Liver (tissue), 9 donors: ENCODE results near the gene PAXIP1. TPM values are rescaled to one million over a fixed set of nuclear protein-coding genes. Genes with fewer than 3 reads are reported as not detected.

Experiments used
- DNase-seq: peaks from one replicate; pipeline ENCODE4 v3.0.0-alpha.2; 2017; ENCODE audit warnings: low spot score
- H3K27ac ChIP-seq, 2 donors: one replicate each; pipeline ENCODE4 v1.7.0; 2013; ENCODE audit warnings: inconsistent platforms in 2 of 2, low read length in 2 of 2, control low read depth in 1 of 2, low read depth in 1 of 2, mild to moderate bottlenecking in 1 of 2
- H3K27me3 ChIP-seq, 4 donors: one replicate each; pipeline versions ENCODE4 v1.6.1 to v1.7.0; 2013; ENCODE audit warnings: low read length in 3 of 4, inconsistent platforms in 1 of 4, mild to moderate bottlenecking in 1 of 4, moderate library complexity in 1 of 4; ENCODE audit not compliant: control insufficient read depth in 4 of 4, insufficient read depth in 4 of 4
- H3K36me3 ChIP-seq, 4 donors: one replicate each; pipeline versions ENCODE4 v1.6.1 to v1.7.0; 2013; ENCODE audit warnings: low read length in 3 of 4, mild to moderate bottlenecking in 3 of 4, low read depth in 1 of 4, moderate library complexity in 1 of 4; ENCODE audit not compliant: control insufficient read depth in 4 of 4, insufficient read depth in 3 of 4
- H3K4me1 ChIP-seq, 4 donors: one replicate each; pipeline versions ENCODE4 v1.6.1 to v1.7.0; 2013; ENCODE audit warnings: low read length in 3 of 4, mild to moderate bottlenecking in 3 of 4, moderate library complexity in 1 of 4; ENCODE audit not compliant: control insufficient read depth in 4 of 4, insufficient read depth in 4 of 4
- H3K4me3 ChIP-seq, 3 donors: one replicate each; pipeline versions ENCODE4 v1.6.1 to v1.7.0; 2013; ENCODE audit warnings: low read length in 3 of 3, control low read depth in 1 of 3, low read depth in 1 of 3, mild to moderate bottlenecking in 1 of 3
- H3K9ac ChIP-seq, 2 donors: one replicate each; pipeline ENCODE4 v1.7.0; 2013; ENCODE audit warnings: low read length in 2 of 2, mild to moderate bottlenecking in 2 of 2, moderate library complexity in 2 of 2, control low read depth in 1 of 2, low read depth in 1 of 2
- H3K9me3 ChIP-seq, 4 donors: one replicate each; pipeline versions ENCODE4 v1.6.1 to v1.7.0; 2013; ENCODE audit warnings: low read length in 3 of 4; ENCODE audit not compliant: control insufficient read depth in 4 of 4
- FOXA2 ChIP-seq: IDR thresholded peaks from 2 replicates; pipeline ENCODE4 v1.6.1; 2016; ENCODE audit warnings: antibody characterized with exemption
- HNF4A ChIP-seq, 2 donors: conservative IDR thresholded peaks; 2 replicates each; pipeline ENCODE4 v1.6.1; 2016; ENCODE audit warnings: antibody characterized with exemption in 2 of 2, mild to moderate bottlenecking in 2 of 2
- RAD21 ChIP-seq, 2 donors: IDR thresholded peaks; 2 replicates each; pipeline ENCODE4 v1.6.1; 2016; ENCODE audit warnings: antibody characterized with exemption in 2 of 2, mild to moderate bottlenecking in 2 of 2
- TAF1 ChIP-seq: conservative IDR thresholded peaks from 2 replicates; pipeline ENCODE4 v1.6.1; 2016; ENCODE audit warnings: antibody characterized with exemption, mild to moderate bottlenecking
- YY1 ChIP-seq: IDR thresholded peaks from 2 replicates; pipeline ENCODE4 v1.6.1; 2016; ENCODE audit warnings: antibody characterized with exemption, mild to moderate bottlenecking
- WGBS: extraction: QIAGEN DNeasy Blood & Tissue Kit; methylation state at CpG from one replicate; pipeline ENCODE4 v1.1.7; 2013; 5-methylcytosine and 5-hydroxymethylcytosine counted together
- polyA plus RNA-seq, 2 donors: library from polyadenylated mRNA; stranded (reverse) in 1 of 2; unstranded in 1 of 2; fragments of 200-250 nt in 1 of 2; fragments of >200 nt in 1 of 2; fragmentation: Nextera tagmentation in 1 of 2; extraction: Ambion mirVana in 1 of 2; gene quantifications; one replicate each; pipeline versions ENCODE4 v1.2.1 to v1.2.3, GENCODE V29; 2013 to 2015
- total RNA-seq, 2 donors: library from RNA; depleted of rRNA; stranded (reverse); fragments of >200 nt; gene quantifications; one replicate each; pipeline ENCODE4 v1.2.3, GENCODE V29; 2014
- TF ChIP-seq, protein P1 (sequence below): IDR thresholded peaks from 2 replicates; pipeline ENCODE4 v1.6.1; 2016; ENCODE audit warnings: antibody characterized with exemption
- TF ChIP-seq, protein P2 (sequence below): IDR thresholded peaks from 2 replicates; pipeline ENCODE4 v1.6.1; 2016; ENCODE audit warnings: antibody characterized with exemption
- TF ChIP-seq, protein P3 (sequence below): fragments of 150-350 bp; IDR thresholded peaks from 2 replicates; pipeline ENCODE4 v1.5.1; 2017; ENCODE audit warnings: improper control_type of control experiment, low read depth, low read length; ENCODE audit not compliant: missing input control
- TF ChIP-seq, protein P4 (sequence below): IDR thresholded peaks from 2 replicates; pipeline ENCODE4 v1.6.1; 2016; ENCODE audit warnings: antibody characterized with exemption, mild to moderate bottlenecking
- donor health status: healthy.
- donor health status: healthy.
- donor health status: healthy.
- donor health status: healthy.
- donor health status: healthy.

PAXIP1 gene
- total and polyA plus RNA-seq, 4 donors: 2.0 to 10.1 (median 5.8) TPM

DNA sequence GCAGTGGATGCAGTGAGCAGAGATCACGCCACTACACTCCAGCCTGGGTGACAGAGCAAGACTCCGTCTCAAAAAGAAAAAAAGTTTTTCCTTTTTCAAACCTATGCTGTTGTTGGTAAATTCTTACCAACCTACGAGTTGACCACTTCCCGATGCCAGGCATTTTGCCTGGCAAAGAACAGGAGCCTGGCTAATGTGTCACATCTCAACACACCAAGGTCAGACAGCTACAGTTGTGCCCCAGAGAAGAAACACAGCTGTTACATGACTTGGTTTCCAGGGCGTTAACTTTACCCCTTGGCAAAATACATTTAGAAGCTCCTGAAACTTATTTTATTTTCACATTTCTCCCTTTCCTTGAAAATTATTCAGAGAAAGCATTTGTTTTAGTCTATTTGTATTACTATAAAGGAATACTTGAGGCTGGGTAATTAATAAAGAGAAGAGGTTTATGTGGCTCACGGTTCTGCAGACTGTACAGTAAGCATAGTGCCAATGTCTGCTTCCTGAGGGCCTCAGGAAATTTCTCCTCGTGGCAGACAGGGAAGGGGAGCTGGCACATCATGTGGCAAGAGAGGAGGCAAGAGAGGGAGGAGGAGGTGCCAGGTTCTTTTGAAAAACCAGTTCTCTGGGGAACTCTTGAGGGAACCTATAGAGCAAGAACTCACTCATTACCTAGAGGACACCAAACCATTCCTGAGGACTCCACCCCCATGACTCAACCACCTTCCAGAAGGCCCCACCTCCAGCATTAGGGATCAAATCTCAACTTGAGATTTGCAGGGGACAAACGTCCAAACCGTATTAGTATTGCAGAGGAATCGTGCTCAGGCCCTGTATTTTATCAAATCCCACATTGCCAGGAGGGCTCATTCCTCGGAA is 83.3 kb downstream of the PAXIP1 start:
- Histone ChIP-seq H3K9me3 (no peaks in the 10 kb centered on the region), H3K36me3 (no peaks in the 10 kb centered on the region), H3K9ac (no peak overlapping the region), H3K27ac (no peak overlapping the region), H3K4me1 (no peaks in the 10 kb centered on the region), H3K27me3 (no peaks in the 10 kb centered on the region), H3K4me3 (no peak overlapping the region)
- no peak for DNase-seq
- TF ChIP-seq, protein P1, sequence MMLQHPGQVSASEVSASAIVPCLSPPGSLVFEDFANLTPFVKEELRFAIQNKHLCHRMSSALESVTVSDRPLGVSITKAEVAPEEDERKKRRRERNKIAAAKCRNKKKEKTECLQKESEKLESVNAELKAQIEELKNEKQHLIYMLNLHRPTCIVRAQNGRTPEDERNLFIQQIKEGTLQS: no peak
- TF ChIP-seq, protein P2, sequence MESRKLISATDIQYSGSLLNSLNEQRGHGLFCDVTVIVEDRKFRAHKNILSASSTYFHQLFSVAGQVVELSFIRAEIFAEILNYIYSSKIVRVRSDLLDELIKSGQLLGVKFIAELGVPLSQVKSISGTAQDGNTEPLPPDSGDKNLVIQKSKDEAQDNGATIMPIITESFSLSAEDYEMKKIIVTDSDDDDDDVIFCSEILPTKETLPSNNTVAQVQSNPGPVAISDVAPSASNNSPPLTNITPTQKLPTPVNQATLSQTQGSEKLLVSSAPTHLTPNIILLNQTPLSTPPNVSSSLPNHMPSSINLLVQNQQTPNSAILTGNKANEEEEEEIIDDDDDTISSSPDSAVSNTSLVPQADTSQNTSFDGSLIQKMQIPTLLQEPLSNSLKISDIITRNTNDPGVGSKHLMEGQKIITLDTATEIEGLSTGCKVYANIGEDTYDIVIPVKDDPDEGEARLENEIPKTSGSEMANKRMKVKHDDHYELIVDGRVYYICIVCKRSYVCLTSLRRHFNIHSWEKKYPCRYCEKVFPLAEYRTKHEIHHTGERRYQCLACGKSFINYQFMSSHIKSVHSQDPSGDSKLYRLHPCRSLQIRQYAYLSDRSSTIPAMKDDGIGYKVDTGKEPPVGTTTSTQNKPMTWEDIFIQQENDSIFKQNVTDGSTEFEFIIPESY: no peak
- TF ChIP-seq, protein P3, sequence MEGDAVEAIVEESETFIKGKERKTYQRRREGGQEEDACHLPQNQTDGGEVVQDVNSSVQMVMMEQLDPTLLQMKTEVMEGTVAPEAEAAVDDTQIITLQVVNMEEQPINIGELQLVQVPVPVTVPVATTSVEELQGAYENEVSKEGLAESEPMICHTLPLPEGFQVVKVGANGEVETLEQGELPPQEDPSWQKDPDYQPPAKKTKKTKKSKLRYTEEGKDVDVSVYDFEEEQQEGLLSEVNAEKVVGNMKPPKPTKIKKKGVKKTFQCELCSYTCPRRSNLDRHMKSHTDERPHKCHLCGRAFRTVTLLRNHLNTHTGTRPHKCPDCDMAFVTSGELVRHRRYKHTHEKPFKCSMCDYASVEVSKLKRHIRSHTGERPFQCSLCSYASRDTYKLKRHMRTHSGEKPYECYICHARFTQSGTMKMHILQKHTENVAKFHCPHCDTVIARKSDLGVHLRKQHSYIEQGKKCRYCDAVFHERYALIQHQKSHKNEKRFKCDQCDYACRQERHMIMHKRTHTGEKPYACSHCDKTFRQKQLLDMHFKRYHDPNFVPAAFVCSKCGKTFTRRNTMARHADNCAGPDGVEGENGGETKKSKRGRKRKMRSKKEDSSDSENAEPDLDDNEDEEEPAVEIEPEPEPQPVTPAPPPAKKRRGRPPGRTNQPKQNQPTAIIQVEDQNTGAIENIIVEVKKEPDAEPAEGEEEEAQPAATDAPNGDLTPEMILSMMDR: no peak
- TF ChIP-seq FOXA2: no peak
- no peak for TF ChIP-seq RAD21 (IDR thresholded peaks at IDR 0.05)
- WGBS: 75% methylated on average over 11 of the region's 11 CpGs

DNA sequence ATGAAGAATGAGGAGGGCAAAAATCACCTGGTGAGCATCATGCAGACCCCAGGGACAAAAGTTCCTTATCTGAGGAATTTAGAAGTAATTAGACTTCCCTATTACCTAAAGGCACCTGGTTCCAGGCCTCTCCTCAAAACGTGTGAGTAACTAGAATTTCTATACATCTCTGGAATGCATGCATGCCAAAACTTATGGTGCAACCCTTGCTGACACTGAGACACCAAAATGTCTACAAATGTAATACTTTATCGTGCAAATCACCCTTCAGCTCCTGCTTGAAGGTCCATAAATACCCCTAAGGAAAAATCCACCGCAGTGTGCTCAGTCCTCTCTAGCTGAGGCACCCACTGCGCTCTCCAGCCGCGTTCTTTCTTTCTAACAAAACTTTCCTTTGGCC is 84.2 kb downstream of the PAXIP1 start:
- no peak overlapping the region for H3K4me3 ChIP-seq
- H3K27me3 ChIP-seq: no peaks in the 10 kb centered on the region
- no peak overlapping the region for H3K9ac ChIP-seq
- DNase-seq: no peak
- WGBS: 76% methylated on average over 6 of the region's 6 CpGs
- peaks cover 1 to 5% (median 4%) of the 10 kb centered on the region in 4 donors for H3K4me1 ChIP-seq
- no peak overlapping the region for H3K27ac ChIP-seq
- no peaks in the 10 kb centered on the region for H3K36me3 ChIP-seq
- TF ChIP-seq, protein P4, sequence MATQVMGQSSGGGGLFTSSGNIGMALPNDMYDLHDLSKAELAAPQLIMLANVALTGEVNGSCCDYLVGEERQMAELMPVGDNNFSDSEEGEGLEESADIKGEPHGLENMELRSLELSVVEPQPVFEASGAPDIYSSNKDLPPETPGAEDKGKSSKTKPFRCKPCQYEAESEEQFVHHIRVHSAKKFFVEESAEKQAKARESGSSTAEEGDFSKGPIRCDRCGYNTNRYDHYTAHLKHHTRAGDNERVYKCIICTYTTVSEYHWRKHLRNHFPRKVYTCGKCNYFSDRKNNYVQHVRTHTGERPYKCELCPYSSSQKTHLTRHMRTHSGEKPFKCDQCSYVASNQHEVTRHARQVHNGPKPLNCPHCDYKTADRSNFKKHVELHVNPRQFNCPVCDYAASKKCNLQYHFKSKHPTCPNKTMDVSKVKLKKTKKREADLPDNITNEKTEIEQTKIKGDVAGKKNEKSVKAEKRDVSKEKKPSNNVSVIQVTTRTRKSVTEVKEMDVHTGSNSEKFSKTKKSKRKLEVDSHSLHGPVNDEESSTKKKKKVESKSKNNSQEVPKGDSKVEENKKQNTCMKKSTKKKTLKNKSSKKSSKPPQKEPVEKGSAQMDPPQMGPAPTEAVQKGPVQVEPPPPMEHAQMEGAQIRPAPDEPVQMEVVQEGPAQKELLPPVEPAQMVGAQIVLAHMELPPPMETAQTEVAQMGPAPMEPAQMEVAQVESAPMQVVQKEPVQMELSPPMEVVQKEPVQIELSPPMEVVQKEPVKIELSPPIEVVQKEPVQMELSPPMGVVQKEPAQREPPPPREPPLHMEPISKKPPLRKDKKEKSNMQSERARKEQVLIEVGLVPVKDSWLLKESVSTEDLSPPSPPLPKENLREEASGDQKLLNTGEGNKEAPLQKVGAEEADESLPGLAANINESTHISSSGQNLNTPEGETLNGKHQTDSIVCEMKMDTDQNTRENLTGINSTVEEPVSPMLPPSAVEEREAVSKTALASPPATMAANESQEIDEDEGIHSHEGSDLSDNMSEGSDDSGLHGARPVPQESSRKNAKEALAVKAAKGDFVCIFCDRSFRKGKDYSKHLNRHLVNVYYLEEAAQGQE: no peak
- TF ChIP-seq YY1: no peak
- no peaks in the 10 kb centered on the region for H3K9me3 ChIP-seq

DNA sequence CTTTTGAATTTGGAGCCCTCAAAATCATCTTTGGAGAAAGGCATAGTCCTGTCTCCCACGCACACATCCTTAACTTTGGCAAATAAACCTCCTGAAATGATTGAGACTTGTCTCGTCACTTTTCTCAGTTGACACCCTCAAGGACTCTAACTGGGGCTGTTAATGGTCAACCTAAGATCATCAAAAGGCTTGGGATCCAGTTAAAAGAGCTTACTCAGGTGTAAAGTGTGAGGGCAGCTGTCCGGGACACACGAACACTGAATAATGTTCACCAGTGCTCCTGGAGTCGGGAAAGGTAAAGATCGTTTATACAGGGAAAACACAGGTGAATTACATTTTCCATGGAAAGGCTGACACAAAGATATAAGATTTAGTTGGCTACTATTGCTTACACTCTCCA is 84.7 kb downstream of the PAXIP1 start:
- H3K4me1 ChIP-seq: peaks cover 1 to 8% (median 5%) of the 10 kb centered on the region in 4 donors
- 70% methylated on average over 6 of the region's 6 CpGs for WGBS
- no peaks in the 10 kb centered on the region for H3K9me3 ChIP-seq
- H3K4me3 ChIP-seq: no peak overlapping the region
- H3K9ac ChIP-seq: no peak overlapping the region
- TF ChIP-seq TAF1 (no peak), RAD21 (IDR thresholded peaks at IDR 0.05) (no peak), HNF4A (conservative IDR thresholded peaks at IDR 0.05) (no peak)
- TF ChIP-seq, protein P4: no peak
- TF ChIP-seq, protein P2: no peak
- no peak for DNase-seq
- H3K27ac ChIP-seq: no peak overlapping the region
- H3K36me3 ChIP-seq: no peaks in the 10 kb centered on the region
- H3K27me3 ChIP-seq: no peaks in the 10 kb centered on the region
